Measurements from ENCODE around the gene HTR1B.

GRCh38 chr6:77454386-77454785, 8.9 kb downstream of the HTR1B start:
- TF ChIP-seq RAD21 (IDR thresholded peaks at IDR 0.05; ENCODE audit: low read depth): no peak
- no peak for TF ChIP-seq TCF12 (IDR thresholded peaks at IDR 0.05; ENCODE audit: low read depth)
- TF ChIP-seq TEAD4 (IDR thresholded peaks at IDR 0.05): no peak
- TF ChIP-seq EGR1 (IDR thresholded peaks at IDR 0.05): no peak
- no peak for TF ChIP-seq MAX (IDR thresholded peaks at IDR 0.05)
- TF ChIP-seq EP300 (IDR thresholded peaks at IDR 0.05; ENCODE audit: borderline replicate concordance): no peak
- no peak for TF ChIP-seq NFIC (IDR thresholded peaks at IDR 0.05)
- TF ChIP-seq CREB1 (IDR thresholded peaks at IDR 0.05; ENCODE audit: low read depth): no peak
- TF ChIP-seq YY1 (IDR thresholded peaks at IDR 0.05; ENCODE audit: low read depth): no peak
- no peak for TF ChIP-seq USF1 (IDR thresholded peaks at IDR 0.05)
